Fibroblast of pulmonary artery (primary cell): ENCODE data around the gene FGF19.
A peak's percentile ranks its signal among the peaks of the same experiment; 100 is the strongest.

Experiments used
- DNase-seq: peaks from one replicate; pipeline ENCODE4 v3.0.0-alpha.2; 2010; ENCODE audit warnings: low read depth
- H3K4me3 ChIP-seq: replicated peaks from 2 replicates; pipeline ENCODE4 v1.5.1; 2011; ENCODE audit warnings: low read depth, mild to moderate bottlenecking, control low read depth, low read length, moderate library complexity
- CTCF ChIP-seq: IDR thresholded peaks from 2 replicates; pipeline ENCODE4 v1.5.1; 2011; ENCODE audit warnings: mild to moderate bottlenecking, control low read depth, low read length, inconsistent platforms; ENCODE audit errors: missing control alignments

FGF19 gene

GRCh38 chr11:69658626-69659450 is 45.0 kb downstream of the FGF19 start:
- TF ChIP-seq CTCF = no peak
- H3K4me3 ChIP-seq = no peak overlapping the region
- no peak for DNase-seq

- peak; percentile 37 for DNase-seq
- TF ChIP-seq CTCF = no peak
- no peak overlapping the region for H3K4me3 ChIP-seq
These were observed 45.8 kb downstream of the FGF19 start for GRCh38 chr11:69657911-69658625.

- no peak for DNase-seq
- TF ChIP-seq CTCF = no peak
- H3K4me3 ChIP-seq = no peak overlapping the region
These were observed 46.3 kb downstream of the FGF19 start for GRCh38 chr11:69657456-69657910.

- no peak for TF ChIP-seq CTCF
- no peak overlapping the region for H3K4me3 ChIP-seq
- DNase-seq = no peak
These were observed 47.0 kb downstream of the FGF19 start for GRCh38 chr11:69656536-69657455.

GRCh38 chr11:69655479-69656428 is 48.1 kb downstream of the FGF19 start:
- DNase-seq = no peak
- no peak overlapping the region for H3K4me3 ChIP-seq
- no peak for TF ChIP-seq CTCF
